T-helper 1 cell (primary cell): ENCODE data around the gene TOP2A.
"Not testable (repeated sequence)": the region's sequence is repeated elsewhere in the genome, so short reads cannot be mapped to it uniquely, and the experiment has no call there.

Experiments used
- DNase-seq, 5 donors: peaks; one replicate each; pipeline ENCODE4 v3.0.0-alpha.2; 2012 to 2020

Gene TOP2A

GRCh38 chr17:40431231-40431602, 13.5 kb upstream of the TOP2A start:
- DNase-seq: no peak

- DNase-seq: no peak
These were observed 12.9 kb upstream of the TOP2A start for GRCh38 chr17:40430272-40431230.

GRCh38 chr17:40427002-40427491, 9.4 kb upstream of the TOP2A start:
- peak in 1 of 5 donors; percentile 65 for DNase-seq

GRCh38 chr17:40425741-40426140, 8.0 kb upstream of the TOP2A start:
- DNase-seq: no peak

DNA sequence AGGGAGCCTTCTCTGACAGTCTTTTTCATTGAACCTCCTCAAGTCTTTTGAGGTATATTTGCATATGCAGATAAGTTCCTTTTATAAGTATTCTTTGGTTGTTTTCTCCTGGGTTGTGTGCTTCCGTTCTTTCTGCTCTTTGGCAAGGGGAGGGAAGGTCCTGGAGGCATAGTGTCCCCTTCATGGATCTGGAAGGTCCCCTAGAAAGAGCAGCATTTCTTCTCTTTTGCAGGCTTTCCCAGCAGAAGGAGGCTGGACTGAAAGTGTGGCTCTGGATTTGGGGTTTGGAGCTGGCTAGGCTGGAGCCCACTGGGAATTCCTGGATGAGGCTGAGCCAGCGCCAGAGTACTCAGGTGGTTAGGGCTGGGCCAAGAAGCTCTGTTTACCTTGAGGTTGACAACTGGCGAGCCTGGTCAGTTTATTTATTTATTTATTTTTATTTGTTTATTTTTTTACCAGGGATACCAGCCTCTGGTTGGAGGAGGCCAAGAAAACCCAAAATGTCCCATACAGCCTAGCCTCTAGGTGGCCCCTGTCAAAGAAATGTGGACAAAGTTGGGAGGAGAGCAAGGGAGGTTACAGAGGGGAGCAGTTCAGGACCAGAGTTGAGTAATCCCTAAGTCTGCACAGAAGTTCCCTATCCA, 5.4 kb upstream of the TOP2A start:
- DNase-seq: no peak

DNA sequence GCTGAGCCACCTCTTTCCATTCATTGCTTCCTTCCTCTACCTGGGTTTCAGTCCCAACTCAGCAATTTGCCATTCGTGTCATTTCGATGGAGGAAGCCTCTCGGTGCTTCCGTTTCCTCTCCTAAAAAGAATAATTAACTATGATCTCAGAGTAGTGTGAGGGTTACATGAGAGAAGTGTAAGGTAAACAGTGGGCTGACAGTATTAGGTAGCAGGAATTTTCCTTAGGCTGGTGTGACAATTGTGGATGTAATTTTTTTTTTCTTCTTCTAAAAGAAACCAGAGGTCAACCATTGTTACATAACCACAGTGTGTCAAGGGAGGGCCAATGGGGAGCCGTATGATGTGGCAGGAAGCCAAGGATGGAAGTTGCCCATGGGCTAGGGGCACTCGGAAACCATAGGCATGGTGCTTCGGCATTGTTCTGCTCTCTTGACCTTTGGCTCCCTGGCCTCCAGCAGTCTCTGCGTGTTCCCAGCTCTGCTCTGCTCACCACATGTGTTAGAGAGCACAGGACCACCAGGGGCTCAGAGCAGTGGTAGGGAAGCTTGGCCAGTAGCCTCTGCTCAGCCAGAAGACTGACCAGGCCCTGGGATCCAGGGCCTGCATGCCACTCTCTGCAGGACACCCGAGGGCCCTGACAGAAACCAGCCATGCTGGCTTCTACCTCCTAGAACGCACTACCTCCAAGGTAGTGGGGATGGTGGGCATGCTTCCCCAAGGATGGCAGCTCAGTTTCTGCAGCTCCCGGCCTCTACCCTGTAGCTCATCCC, 2.0 kb upstream of the TOP2A start:
- DNase-seq: peak in 1 of 5 donors; percentile 25

GRCh38 chr17:40418428-40418706, 671 bp upstream of the TOP2A start:
- no peak for DNase-seq

DNA sequence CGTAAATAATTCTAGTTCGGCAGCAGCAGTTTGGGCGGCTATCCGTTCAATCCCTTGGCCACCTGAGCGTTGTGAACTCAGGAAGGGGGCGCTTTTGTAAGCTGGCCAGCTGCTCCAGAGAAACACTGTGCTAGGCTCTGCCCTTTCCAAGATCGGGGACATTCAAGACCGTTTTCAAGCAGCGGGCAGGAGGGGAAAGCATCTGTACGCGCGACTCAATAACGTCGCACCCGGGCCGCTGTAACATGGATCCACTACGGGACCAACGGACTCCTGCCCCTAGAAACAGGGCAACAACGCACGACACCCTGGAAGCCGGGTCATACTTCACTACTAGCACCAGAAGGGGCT, 463 bp downstream of the TOP2A start:
- DNase-seq: peak in 1 of 5 donors; percentile 22

DNA sequence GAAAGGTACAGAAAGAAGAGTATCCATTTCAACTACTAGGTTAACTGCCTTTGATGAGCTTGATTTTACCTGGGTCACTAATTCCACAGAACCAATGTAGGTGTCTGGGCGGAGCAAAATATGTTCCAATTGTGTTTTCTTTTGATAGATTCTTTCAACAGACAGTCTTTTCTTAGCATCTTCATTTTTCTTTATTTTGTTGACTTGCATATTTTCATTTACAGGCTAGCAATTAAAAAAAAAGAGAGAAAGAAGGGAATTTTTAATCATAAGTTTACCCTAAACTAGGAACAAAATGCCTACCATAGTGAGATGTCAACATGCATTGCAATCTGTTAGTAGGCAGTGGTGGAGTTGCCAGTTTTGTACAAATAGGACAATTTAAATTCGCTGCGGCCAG, 1.0 kb downstream of the TOP2A start:
- DNase-seq: no peak

DNA sequence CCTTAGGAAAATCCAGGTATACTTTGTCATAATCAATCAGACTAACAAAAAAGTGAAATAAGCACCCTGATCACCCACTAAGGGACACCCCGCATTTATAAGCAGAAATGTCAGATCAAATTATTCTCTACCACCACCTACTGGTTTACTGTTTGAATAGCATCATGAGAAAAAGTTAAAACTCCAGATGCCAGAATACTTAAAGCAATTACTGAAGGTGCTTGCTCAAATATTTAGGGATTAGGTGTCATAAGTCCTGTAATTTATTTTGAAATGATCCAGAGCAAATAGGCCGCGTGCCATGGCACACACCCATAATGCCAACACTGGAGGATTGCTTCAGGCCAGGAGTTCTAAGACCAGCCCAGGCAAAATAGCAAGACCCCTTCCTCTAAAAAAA, 2.3 kb downstream of the TOP2A start:
- peak in 1 of 5 donors; percentile 46 for DNase-seq

GRCh38 chr17:40414312-40414711, 3.4 kb downstream of the TOP2A start:
- DNase-seq: not testable (repeated sequence)

- DNase-seq: no peak
These were observed 4.8 kb downstream of the TOP2A start for GRCh38 chr17:40412880-40413279.

DNA sequence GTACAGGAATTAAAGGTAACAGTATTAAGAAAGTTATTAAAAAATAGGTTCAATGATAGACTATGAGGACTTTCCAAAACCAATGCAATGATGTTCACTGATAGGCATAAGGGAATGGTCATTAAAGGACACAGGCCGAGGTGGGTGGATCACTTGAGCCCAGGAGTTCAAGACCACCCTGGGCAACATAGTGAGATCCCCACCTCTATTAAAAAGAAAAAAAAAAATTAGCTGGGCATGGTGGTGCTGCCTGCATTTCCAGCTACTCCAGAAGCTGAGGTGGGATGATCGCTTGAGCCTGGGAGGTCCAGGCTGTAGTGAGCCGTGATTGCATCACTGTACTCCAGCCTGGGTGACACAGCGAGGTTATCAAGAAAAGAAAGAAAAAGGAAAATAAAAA, 5.9 kb downstream of the TOP2A start:
- no peak for DNase-seq

DNA sequence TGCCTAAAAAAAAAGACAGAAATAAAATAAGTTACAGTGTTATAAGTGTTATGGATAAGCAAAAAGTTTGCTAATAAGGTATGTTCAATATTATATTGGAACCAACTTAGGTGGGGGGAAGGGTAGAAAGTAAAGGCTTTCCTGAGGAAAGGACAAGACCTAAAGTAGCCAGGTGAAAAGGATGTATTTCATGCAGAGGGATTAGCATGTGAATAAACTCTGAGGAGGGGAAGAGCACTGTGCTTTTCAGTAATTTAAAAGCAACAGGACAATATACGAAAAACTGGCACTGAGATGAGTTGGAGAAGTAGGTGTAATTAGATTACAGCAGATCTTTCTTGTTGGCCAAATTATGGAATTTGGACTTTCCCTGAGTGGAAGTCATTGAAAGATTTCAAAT, 7.6 kb downstream of the TOP2A start:
- DNase-seq: no peak

DNA sequence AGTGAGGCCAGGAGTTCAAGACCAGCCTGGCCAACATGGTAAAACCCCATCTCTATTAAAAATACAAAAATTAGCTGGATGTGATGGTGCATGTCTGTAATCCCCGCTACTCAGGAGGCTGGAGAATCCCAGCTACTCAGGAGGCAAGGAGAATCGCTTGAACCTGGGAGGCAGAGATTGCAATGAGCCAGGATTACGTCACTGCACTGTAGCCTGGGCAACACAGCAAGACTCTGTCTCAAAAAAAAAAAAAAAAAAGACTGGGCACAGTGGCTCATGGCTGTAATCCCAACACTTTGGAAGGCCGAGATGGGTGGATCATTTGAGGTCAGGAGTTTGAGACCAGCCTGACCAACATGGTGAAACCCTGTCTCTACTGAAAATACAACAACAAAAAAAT, 8.2 kb downstream of the TOP2A start:
- not testable (repeated sequence) for DNase-seq

DNA sequence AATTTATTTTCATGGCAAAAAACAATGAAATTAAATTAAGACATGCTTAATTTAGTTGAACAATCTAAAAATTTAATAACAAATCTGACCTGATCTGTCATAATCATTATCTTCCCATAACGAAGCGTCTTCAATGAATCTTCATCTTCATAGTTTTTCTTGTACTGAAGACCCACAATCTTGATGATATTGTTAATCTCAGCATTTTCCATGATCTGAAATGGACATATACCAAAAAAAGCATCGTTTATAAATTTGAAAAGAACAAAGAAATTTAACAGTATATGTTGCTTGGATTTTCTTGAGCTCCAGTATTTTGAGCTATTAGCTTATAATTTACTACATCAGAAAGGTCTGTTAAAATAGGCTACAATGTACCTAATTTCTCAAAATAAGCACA, 10.2 kb downstream of the TOP2A start:
- no peak for DNase-seq

- DNase-seq: no peak
These were observed 13.7 kb downstream of the TOP2A start for GRCh38 chr17:40404003-40404402.

DNA sequence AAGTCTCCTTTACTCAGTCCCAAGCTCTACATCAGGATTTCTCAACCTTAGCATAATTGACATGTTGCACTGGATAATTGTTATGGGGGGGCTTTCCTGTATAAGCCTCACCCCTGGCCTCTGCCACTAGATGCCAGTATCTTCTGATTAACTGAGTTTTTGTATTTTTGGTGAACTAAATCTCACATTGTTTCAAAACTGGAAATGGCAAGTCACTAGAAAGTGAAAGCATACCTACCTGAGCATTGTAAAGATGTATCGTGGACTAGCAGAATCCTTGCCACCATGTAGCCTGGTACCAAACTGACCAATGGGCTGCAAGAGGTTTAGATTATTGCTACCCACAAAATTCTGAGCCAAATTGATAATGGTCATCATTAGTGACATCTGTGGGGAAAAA, 15.0 kb downstream of the TOP2A start:
- DNase-seq: no peak

DNA sequence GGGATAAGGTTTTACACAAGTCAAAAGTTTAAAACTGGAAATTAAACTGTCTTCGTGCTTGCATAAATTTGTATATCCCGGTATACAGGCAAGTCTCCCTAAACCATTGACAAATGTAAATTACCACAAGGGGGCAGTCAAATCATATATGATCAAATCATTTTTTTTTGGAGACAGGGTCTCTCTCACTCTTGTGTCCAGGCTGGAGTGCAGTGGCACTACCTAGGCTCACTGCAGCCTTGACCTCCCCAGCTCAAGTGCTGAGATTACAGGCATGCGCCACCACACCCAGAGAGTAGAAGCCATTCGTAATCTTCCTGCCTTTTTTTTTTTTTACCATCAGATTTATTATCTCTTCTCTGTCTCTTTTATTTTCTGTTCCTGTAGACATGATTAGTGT, 18.5 kb downstream of the TOP2A start:
- DNase-seq: peak in 1 of 5 donors; percentile 49

- DNase-seq: not testable (repeated sequence)
These were observed 31.1 kb downstream of the TOP2A start for GRCh38 chr17:40386555-40386954.

- DNase-seq: no peak
These were observed 35.4 kb downstream of the TOP2A start for GRCh38 chr17:40382251-40382650.

DNA sequence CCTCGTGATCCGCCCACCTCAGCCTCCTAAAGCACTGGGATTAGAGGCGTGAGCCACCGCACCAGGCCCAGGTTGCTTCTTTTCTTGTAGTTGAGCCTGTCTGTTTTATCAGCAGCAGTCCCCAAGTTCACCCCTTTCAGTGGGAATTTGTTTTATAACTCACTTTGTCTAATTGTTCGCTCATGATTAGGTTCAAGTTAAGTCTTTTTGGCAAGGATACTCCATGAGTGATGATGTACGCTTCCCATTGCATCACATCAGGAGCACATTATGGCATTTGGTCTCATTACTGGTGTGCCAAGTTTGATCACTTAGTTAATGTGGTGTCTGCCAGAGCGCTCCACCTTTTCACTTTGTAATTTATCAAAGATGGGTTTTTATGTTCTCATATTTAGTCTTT, 38.7 kb downstream of the TOP2A start:
- DNase-seq: no peak

- no peak for DNase-seq
These were observed 39.9 kb downstream of the TOP2A start for GRCh38 chr17:40377832-40378231.

DNA sequence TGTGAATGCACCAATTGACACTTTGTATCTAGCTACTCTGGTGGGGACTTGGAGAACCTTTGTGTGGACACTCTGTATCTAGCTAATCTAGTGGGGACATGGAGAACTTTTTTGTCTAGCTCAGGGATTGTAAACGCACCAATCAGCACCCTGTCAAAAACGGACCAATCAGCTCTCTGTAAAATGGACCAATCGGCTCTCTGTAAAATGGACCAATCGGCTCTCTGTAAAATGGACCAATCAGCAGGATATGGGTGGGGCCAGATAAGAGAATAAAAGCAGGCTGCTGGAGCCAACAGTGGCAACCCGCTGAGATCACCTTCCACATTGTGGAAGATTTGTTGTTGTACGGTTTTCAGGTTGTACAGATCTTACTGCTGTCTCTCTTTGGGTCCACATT, 41.2 kb downstream of the TOP2A start:
- DNase-seq: not testable (repeated sequence)
